GM19025 (cell line): ENCODE results near the gene LGI1.

Experiments used
- ATAC-seq: cut with Tn5 transposase; IDR thresholded peaks from one replicate; pipeline ENCODE4 v1.9.1; 2021; ENCODE audit warnings: mild to moderate bottlenecking, low read depth, moderate library complexity; ENCODE audit not compliant: unreplicated experiment

Gene LGI1

GRCh38 chr10:93844979-93845626, 87.4 kb downstream of the LGI1 start:
- no peak for ATAC-seq
